ENCODE measurements around the gene MYNN. TPM values are rescaled to one million over a fixed set of nuclear protein-coding genes. Genes with fewer than 3 reads are reported as not detected.

The MYNN gene
- total RNA-seq, 4 donors from 2014 or later = 6.5 to 19.1 (median 12.4) TPM

DNA sequence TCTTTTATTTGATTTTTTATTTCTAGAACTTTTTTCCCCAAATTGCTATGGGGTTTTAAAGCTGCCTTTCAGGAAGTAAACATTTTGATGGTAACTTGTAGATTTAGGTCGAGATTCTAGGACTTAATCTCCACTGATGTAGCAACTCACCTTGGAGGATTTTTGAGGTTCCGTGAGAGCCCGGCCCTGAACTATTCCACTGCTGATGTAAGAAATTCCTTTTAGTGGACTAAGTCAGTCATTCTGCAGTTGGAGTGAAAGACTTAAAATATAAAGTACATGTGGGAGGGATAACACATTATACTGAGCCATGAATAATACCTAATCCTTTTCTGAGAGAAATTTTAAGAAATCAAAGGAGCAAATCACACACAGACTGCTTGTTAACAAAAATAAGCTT lies 52.1 kb downstream of the MYNN start:
- peaks cover 0 to 10% (median 0%) of the 10 kb centered on the region in 4 donors for H3K27me3 ChIP-seq
- DNase-seq = no peak
- intact Hi-C loops (cut with DNase I) = no loop called here
- H3K4me1 ChIP-seq = no peaks in the 10 kb centered on the region
- H3K4me3 ChIP-seq = no peak overlapping the region
- no peaks in the 10 kb centered on the region for H3K36me3 ChIP-seq
- TF ChIP-seq, protein P1, sequence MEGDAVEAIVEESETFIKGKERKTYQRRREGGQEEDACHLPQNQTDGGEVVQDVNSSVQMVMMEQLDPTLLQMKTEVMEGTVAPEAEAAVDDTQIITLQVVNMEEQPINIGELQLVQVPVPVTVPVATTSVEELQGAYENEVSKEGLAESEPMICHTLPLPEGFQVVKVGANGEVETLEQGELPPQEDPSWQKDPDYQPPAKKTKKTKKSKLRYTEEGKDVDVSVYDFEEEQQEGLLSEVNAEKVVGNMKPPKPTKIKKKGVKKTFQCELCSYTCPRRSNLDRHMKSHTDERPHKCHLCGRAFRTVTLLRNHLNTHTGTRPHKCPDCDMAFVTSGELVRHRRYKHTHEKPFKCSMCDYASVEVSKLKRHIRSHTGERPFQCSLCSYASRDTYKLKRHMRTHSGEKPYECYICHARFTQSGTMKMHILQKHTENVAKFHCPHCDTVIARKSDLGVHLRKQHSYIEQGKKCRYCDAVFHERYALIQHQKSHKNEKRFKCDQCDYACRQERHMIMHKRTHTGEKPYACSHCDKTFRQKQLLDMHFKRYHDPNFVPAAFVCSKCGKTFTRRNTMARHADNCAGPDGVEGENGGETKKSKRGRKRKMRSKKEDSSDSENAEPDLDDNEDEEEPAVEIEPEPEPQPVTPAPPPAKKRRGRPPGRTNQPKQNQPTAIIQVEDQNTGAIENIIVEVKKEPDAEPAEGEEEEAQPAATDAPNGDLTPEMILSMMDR (IDR thresholded peaks at IDR 0.05) = no peak
- H3K9me3 ChIP-seq = no peaks in the 10 kb centered on the region
- H3K27ac ChIP-seq = no peak overlapping the region
- WGBS, 2 donors = 72 to 79% methylated on average over 3 of the region's 3 CpGs

DNA sequence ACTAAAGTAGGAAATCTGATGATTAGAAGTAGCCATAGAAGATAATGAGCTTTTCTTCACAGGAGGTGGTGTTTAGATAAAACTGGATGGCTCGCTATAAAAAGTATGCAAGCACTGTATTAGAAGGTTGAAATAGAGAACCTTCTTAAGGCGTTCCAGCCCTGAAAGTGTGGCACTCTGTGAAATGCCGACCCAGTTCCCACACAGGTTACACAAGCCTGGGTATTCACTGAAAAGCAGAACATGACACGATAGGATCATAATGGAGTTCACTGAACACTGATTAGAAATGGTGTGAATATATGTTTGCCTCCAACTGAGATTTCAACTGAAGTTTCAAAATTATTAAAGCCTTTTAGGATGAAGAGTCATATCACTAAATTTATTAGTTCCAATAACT lies 54.5 kb downstream of the MYNN start:
- intact Hi-C loops (cut with DNase I) = no loop called here
- Histone ChIP-seq H3K4me1 (no peaks in the 10 kb centered on the region), H3K9me3 (no peaks in the 10 kb centered on the region), H3K4me3 (no peak overlapping the region), H3K27ac (no peak overlapping the region), H3K36me3 (no peaks in the 10 kb centered on the region), H3K27me3 (peaks cover 0 to under 1% (median 0%) of the 10 kb centered on the region in 4 donors)
- 87 to 89% methylated on average over 4 of the region's 4 CpGs for WGBS, 2 donors
- no peak for TF ChIP-seq POLR2A (IDR thresholded peaks at IDR 0.05)
- TF ChIP-seq, protein P1 (IDR thresholded peaks at IDR 0.05) = no peak
- DNase-seq = no peak

- intact Hi-C loops (cut with DNase I) = no loop called here
- Histone ChIP-seq H3K27ac (no peak overlapping the region), H3K27me3 (no peaks in the 10 kb centered on the region), H3K4me1 (no peaks in the 10 kb centered on the region), H3K36me3 (no peaks in the 10 kb centered on the region), H3K4me3 (no peak overlapping the region), H3K9me3 (no peaks in the 10 kb centered on the region)
- TF ChIP-seq, protein P1 (IDR thresholded peaks at IDR 0.05) = no peak
- TF ChIP-seq POLR2A (IDR thresholded peaks at IDR 0.05) = no peak
- 44 to 63% methylated on average over 1 of the region's 1 CpG for WGBS, 2 donors
- DNase-seq = no peak
Measured at GRCh38 chr3:169835533-169835932, 62.3 kb downstream of the MYNN start.

DNA sequence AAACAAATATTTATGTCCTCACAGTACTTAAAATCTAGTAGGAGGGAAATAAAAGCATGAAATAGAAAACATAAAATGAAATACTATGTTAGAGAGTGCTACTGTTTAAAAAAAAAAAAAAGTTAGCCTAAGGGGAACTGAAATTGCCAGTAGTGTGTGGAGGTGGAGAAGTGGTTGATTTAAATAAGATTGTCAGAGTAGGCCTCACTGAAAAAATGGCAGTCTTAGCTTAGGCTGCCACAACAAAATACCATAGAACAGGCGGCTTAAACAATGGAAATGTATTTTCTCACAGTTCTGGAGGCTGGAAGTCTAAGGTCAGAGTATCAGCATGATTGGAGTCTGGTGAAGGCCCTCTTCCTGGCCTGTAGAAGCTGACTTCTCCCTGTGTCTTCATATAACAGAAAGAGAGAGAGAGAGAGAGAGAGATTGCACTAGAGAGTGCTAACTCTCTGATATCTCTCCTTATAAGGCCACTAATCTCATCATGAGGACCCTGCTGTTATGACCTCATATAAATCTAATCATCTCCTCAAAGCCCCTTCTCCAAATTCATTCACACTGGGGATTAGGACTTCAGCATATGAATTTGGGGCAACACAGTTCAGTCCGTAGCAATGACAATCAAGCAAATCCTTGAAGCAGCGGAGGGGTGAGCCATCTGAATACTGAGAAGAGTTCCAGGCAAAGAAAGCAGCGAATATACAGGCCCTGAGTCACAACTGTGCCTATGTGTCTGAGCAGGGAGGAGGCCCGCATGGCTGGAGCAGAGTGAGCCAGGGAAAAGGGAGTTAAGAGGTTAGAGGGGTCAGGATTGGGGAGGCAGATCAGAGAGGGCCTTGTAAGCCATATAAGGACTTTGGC lies 63.1 kb downstream of the MYNN start:
- intact Hi-C loops (cut with DNase I) = no loop called here
- Histone ChIP-seq H3K27ac (no peak overlapping the region), H3K36me3 (no peaks in the 10 kb centered on the region), H3K4me3 (no peak overlapping the region), H3K27me3 (no peaks in the 10 kb centered on the region), H3K4me1 (no peaks in the 10 kb centered on the region), H3K9me3 (no peaks in the 10 kb centered on the region)
- TF ChIP-seq POLR2A (IDR thresholded peaks at IDR 0.05) = no peak
- TF ChIP-seq, protein P1 (IDR thresholded peaks at IDR 0.05) = no peak
- no peak for DNase-seq
- WGBS, 2 donors = 67 to 82% methylated on average over 5 of the region's 5 CpGs

GRCh38 chr3:169836942-169837275 lies 63.7 kb downstream of the MYNN start:
- Histone ChIP-seq H3K27me3 (no peaks in the 10 kb centered on the region), H3K4me1 (no peaks in the 10 kb centered on the region), H3K36me3 (no peaks in the 10 kb centered on the region), H3K27ac (no peak overlapping the region), H3K4me3 (no peak overlapping the region), H3K9me3 (no peaks in the 10 kb centered on the region)
- TF ChIP-seq, protein P1 (IDR thresholded peaks at IDR 0.05) = no peak
- no peak for TF ChIP-seq POLR2A (IDR thresholded peaks at IDR 0.05)
- 77 to 78% methylated on average over 3 of the region's 3 CpGs for WGBS, 2 donors
- no peak for DNase-seq
- intact Hi-C loops (cut with DNase I) = no loop called here

Data from esophagus squamous epithelium (tissue), 5 donors.